Astrocyte of the cerebellum (primary cell): ENCODE measurements around the gene IGLL1.

Experiments
- DNase-seq: peaks from one replicate; pipeline ENCODE4 v3.0.0-alpha.2; 2011; ENCODE audit warnings: low read depth
- H3K4me3 ChIP-seq: 2 replicates; pipeline ENCODE4 v1.5.1; 2011; ENCODE audit warnings: mild to moderate bottlenecking, low read depth, low read length, moderate library complexity
- CTCF ChIP-seq: IDR thresholded peaks from 2 replicates; pipeline ENCODE4 v1.5.1; 2012; ENCODE audit warnings: low read length, low read depth, moderate library complexity, mild to moderate bottlenecking; ENCODE audit errors: missing control alignments
- in situ Hi-C: cut with HindIII; loops from 2 replicates; pipeline ENCODE4 v1.10.0; 2017; ENCODE audit warnings: low sequenced_read_pairs

The IGLL1 gene

GRCh38 chr22:23569291-23569690, 10.8 kb downstream of the IGLL1 start:
- DNase-seq: no peak
- no peak overlapping the region for H3K4me3 ChIP-seq
- no peak for TF ChIP-seq CTCF
- in situ Hi-C loops: no loop called here

- in situ Hi-C loops: no loop called here
- DNase-seq: no peak
- H3K4me3 ChIP-seq: peak overlapping the region; percentile 33
- no peak for TF ChIP-seq CTCF
Measured at GRCh38 chr22:23566705-23567475, 13.2 kb downstream of the IGLL1 start.

- in situ Hi-C loops: no loop called here
- no peak for DNase-seq
- TF ChIP-seq CTCF: no peak
- peak overlapping the region; percentile 33 for H3K4me3 ChIP-seq
Measured at GRCh38 chr22:23565915-23566704, 14.0 kb downstream of the IGLL1 start.

GRCh38 chr22:23565305-23565914, 14.7 kb downstream of the IGLL1 start:
- in situ Hi-C loops: no loop called here
- H3K4me3 ChIP-seq: no peak overlapping the region
- TF ChIP-seq CTCF: no peak
- DNase-seq: no peak

GRCh38 chr22:23564276-23564675, 15.8 kb downstream of the IGLL1 start:
- TF ChIP-seq CTCF: no peak
- DNase-seq: no peak
- in situ Hi-C loops: no loop called here
- H3K4me3 ChIP-seq: no peak overlapping the region

GRCh38 chr22:23563111-23563510, 17.0 kb downstream of the IGLL1 start:
- no peak overlapping the region for H3K4me3 ChIP-seq
- in situ Hi-C loops: no loop called here
- no peak for DNase-seq
- no peak for TF ChIP-seq CTCF
